HG02840 (cell line): Measurements from ENCODE around the gene ST7.
"Not testable (repeated sequence)": the region's sequence is repeated elsewhere in the genome, so short reads cannot be mapped to it uniquely, and the experiment has no call there.

ENCODE experiments used
- ATAC-seq: cut with Tn5 transposase; IDR thresholded peaks from one replicate; pipeline ENCODE4 v1.9.1; 2021; ENCODE audit warnings: mild to moderate bottlenecking, moderate library complexity, moderate number of reproducible peaks; ENCODE audit not compliant: unreplicated experiment, low FRiP score

ST7 gene

DNA sequence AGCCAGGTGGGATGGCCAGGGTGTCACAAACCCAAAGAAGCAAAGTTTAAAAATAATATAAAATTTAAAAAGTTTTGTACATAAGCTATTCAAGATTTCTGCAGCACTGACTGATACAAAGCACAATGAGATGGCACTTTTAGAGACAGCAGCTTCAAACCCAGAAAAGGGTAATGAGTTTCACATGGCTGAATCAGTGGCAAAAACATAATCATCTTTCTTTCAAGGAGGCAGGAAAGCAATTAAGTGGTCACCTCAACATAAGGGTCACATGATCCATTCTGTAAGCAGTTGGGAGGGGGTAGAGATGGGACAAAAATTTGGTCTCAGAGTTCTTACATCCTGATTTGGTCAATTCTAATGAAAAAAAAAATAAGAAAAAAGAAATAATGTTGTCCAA, 17.9 kb downstream of the ST7 start:
- not testable (repeated sequence) for ATAC-seq

DNA sequence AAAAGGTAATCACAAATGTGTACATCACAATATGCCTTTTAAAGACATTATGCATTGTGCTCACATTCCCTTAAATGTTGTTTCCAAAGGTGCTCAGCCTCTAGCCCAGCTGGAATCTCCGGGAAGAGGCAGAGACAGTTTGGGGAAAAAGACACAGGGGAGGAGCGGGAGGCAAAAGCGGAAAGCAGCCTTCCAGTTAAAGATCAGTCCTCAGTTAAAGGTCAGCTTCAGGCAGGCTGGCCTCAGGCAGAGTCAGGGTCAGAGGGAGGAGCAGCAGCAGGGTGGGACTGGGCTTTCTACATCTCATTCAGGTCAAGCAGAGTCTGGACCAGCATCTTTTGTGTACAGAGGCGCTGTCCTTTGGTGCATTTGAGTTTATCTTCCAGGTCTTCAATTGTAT, 18.6 kb downstream of the ST7 start:
- no peak for ATAC-seq

DNA sequence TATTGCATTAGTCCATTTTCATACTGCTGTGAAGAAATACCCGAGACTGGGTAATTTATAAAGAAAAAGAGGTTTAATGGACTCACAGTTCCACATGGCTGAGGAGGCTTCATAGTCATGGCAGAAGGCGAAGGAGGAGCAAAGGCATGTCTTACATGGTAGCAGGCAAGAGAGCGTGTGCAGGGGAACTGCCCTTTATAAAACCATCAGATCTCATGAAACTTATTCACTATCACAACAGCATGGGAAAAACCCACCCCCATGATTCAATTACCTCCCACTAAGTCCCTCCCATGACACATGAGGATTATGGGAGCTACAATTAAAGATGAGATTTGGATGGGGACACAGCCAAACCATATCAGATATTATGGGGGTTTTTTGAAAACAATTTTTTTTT, 21.7 kb downstream of the ST7 start:
- ATAC-seq: not testable (repeated sequence)

DNA sequence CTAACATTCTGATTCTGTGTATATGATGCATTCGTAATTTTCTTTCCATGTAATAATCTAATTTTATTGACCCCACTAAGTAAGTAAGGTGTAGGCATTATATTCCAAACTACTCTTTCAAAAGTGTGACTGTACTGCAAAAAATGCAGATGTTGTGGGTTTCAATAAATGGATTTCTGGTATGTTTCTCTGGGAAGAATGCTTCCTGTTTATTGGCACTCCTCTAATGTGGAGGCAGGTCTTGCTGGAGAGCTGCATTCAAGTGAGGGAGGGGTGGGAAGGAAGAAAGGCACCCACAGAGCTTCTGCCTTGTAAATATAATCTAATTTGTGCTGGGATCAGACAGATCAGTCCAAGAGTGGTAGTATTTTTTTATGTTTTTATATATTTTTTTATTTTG, 23.9 kb downstream of the ST7 start:
- no peak for ATAC-seq

DNA sequence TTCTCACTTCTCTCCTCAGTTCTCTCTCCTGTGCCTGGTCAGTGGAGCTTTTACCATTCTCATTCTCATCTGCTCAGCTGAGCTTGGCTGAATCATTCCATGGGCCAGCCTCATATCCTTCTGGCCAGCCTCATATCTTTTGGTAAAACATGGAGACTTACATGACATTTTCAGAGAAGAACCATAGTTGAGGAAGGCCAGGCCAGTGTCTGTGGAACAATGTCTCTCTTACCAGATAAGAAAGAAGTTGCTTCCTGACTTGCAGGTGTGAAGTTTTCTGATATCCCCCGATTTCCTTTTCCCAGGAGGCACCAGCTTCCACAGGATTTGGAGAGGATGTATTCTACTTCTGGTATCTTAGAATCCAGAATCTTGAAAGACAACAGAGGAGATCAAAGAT, 24.7 kb downstream of the ST7 start:
- ATAC-seq: no peak

DNA sequence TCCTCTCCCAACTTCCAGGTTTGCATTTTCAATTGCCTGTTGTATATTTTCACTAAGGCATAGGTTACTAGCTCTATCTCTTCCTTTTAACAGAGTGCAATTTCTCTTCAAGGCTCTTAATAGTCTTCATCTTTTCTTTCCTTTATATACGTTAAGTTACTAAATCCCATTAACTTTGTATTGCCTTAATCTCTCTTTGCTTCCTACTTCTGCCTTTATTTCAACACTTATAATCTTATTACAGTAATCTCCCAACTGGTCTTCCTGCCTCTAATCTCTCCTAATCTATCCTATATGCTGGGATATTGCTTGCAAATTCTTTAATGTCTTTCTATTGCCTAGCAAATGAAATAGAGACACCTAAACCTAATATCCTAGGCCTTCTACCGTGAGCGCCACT, 26.1 kb downstream of the ST7 start:
- no peak for ATAC-seq

DNA sequence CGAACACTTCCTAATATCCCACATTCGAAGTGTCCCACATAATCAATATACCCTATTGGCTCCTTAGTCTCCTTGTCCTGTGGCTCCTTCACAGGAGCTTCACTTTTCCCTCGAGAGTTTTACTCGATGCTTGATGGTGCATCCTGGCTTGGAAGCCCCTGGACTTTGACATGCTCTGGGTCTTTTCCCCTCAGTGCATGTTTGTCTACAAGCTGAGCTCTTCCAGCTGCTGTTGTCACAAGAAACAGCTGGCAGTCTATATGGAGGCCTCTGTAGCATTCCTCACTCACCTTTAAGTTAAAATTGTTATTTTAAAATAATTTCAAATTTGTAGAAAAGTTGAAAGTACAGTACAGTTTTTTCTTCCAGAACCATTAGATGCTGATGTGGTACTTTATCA, 27.1 kb downstream of the ST7 start:
- no peak for ATAC-seq

DNA sequence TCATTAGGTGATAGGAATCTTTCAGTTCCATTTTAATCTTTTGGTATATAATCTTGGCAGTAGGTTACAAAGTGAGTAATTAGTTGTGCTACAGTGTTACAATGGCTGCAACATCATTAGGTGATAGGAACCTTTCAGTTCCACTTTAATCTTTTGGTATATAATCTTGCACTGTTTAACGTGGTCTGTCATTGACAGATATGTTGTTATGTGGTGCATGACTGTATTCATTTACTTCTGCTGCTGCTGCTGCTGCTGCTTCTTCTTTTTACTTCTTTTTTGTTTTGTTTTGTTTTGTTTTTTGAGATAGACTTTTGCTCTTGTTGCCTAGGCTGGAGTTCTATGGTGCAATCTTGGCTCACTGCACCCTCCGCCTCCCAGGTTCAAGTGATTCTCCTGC, 28.6 kb downstream of the ST7 start:
- ATAC-seq: no peak

DNA sequence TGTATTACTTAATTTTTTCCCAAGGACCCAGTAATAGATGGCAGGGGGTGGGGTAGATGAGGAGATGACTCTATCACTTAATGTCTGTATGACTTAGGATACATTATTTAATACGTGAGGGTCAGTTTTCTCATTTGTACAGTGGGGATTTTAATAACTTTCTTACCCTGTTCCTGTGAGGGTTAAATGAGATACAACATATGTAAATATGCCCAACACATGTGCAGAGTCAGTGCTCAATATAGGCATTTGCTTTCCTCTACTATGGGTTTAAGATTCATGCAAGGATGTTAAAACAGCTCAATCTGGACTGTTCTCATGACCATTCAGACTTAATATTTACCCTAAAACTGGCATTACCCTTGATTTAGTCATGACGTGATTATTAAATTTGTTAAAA, 31.2 kb downstream of the ST7 start:
- no peak for ATAC-seq

DNA sequence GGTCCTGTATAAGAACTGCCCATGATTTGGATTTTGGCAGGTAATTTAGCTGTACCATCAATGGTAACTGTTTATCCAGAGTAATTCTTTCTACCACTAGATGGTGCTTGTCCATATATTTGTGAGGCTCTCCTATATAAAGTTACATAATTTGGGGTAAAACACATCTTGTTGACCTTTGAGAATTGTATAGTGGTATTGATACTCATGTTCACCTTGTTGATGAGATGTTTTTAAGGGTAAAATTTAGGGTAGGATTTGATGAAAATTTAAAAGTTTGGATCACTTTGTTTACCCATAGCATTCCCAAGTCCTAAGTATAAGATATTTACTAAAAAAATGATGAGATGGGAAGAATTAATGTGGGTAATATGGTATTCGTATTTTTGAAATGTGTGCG, 31.6 kb downstream of the ST7 start:
- peak; percentile 48 for ATAC-seq

DNA sequence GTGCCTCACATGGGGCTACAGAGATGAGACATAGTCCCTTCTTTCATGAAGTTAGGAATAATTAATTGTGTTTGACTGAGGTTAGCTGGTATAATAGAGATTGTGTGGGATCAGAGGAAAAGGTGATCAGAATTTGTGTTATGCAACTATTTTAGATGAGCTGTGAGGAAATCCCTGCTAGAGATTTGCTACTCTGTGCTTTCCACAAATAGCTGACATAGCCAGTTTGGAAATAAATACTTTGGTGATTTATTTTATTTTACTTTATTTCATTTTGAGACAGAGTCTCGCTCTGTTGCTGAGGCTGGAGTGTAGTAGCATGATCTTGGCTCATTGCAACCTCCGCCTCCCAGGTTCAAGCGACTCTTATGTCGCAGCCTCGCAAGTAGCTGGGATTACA, 32.3 kb downstream of the ST7 start:
- no peak for ATAC-seq

DNA sequence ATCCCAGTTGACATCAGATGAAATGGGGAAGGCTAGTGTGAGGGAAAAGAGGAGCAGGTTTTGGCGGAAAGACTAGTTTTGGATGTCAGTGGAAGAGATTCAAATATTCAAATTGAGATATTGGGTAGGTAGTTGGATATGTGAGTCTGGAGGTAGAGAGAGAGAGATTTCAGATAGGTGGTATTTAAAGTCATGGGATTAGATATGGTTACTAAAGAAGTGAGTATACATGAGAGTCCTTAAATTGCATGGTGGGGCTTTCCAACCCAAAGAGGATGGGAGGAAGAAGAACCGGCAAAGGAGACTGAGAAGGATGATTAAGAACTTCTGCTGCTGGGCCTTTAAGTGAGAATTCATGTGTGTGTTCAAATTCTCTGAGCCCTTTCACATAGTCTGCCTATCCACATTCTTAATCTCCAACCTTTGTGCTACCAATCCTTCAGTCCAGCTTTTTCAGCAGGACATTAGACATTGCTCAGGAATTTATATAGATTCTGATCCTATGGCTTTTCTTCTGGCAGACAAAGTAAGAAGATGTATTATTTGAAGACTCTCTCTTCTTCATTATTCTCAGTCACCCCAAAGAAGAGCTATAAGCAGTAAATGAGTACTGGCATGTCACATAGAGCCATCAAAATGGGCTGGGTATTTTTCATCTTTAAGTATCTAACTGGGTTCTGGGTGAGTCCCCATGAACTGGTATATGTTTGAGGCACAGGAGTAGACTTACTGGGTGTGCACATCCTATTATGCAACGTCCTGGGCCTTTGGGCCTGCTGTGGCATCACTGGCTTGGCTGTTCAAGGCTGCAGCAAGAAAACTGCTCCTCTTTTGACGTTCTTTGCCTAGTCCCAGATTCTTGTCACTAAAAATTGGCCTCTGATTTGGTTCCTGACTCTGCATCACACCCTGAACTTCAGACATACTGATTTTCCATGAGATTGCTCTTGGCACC, 33.6 kb downstream of the ST7 start:
- no peak for ATAC-seq

DNA sequence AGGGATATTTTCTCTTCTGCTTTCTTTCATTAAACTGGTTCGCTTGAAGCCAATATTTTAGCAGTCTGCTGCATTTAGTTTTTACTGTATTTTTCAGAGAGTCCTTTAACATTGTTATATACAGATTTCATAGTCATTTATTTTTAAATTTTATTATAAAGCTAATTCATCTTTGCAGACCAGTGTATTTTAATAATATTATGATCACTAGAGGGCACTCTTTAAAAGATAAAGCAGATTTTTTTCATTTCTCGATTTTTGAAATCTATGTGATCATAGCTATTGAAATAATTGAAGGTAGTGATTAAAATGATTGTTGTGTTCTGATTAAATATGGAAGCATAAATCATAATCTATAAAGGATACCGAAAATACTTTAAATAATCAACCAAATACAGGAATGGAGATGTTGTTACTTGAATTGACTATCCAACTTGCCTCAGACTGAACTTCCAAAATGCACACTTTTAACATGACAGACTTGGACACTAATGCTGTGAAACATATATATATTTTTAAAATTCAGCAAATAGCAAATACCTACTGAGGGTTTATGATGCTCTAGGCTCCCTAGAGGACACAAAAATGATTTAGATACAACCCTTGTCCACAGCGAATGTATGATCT, 35.2 kb downstream of the ST7 start:
- ATAC-seq: no peak

DNA sequence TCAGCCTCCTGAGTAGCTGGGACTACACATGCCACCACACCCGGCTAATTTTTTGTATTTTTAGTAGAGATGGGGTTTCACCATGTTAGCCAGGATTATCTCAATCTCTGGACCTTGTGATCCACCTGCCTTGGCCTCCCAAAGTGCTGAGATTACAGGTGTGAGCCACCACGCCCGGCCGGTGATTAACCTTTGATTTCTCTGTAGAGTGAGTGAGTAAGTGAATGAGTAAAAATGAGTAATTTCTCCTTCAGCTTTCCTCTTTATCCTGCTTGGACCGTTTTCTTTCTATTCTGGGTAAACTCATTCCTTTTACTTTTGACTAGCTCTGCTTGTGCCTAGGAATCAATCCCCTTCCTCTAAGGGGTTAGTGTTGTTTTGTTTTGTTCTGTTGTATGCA, 36.8 kb downstream of the ST7 start:
- no peak for ATAC-seq

DNA sequence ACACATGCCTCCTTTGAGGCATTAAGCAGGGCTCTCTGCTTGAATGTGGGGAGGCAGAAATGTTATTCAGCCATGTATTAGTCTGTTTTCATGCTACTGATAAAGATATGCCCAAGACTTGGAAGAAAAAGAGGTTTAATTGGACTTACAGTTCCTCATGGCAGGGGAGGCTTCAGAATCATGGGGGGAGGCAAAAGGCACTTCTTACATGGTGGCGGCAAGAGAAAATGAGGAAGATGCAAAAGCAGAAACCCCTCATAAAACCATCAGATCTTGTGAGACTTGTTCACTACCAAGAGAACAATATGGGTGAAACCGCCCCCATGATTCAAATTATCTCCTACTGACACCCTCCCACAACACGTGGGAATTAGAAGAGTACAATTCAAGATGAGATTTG, 37.9 kb downstream of the ST7 start:
- ATAC-seq: no peak

DNA sequence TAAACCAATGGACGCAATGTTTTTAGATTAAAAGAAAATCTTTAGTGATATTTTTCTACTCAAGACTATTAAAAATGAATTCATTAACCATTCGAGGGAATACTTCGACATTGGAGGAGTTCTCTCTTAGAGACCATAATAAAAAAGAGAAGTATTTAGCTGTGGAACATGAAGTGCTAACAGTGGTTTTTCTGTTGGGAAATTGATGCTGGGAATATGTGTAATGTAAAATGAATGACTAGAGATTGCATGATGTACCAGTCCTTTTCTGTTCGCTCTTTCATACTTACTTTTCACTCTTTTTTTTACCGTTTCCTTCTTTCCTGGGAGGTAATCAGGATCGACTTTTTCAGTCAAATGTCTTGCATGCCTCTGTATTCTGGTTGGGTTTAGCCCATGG, 41.3 kb downstream of the ST7 start:
- no peak for ATAC-seq

DNA sequence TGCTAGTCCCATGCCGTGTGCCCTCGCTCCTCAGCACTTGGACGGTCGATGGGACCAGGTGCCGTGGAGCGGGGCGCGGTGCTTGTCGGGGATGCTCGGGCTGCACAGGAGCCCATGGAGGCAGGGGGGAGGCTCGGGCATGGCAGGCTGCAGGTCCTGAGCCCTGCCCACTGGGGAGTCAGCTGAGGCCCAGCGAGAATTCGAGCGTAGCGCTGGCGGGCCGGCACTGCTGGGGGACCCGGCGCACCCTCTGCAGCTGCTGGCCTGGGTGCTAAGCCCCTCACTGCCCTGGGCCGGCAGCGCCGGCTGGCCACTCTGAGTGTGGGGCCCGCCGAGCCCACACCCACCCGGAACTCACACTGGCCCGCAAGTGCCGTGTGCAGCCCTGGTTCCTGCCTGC, 44.7 kb downstream of the ST7 start:
- ATAC-seq: no peak

DNA sequence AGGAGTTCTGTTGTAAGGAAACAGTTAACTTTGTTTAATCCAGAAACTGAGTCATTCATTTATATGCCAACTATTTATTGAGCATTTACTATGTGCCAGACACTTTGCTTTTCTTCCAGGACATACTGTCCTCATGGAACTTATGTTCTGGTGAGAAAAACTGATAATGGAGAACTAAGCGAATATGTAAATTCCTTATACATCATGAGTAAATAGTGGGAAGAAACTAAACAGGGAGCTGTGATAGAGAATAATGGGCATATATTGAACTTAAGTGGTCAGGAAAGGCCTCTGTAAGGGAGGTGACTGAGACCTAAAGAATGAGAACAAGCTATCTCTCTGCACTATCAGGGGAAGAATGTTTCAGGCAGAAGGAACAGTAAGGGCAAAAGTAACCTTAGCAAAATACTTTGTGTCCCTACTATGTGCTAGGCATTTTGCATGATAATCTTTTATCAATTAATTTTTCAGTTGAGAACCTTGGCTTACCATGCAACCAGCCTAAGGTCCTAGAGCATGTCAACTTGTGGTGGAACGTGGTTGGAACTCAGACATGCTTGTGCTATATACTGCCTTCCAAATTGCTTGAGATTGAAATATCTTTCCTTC, 45.4 kb downstream of the ST7 start:
- ATAC-seq: no peak

DNA sequence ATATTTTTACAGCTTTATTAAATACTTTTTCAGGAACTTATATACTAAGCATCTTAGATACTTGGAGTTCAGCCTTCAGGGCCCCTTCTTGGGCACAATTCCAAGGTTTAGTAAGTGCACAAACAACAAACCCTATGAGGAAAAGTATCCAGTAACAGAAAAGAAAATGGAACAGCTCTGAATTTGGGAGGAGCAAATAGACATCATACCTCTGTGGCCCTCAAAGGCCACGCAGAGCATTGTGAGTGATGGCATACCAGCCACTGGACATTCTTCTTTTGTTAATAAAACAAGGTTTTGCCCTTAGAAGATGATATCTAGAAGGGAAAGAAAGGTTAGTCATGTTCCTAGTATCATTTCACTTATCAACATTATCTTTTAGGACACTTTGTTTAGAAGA, 46.0 kb downstream of the ST7 start:
- no peak for ATAC-seq

DNA sequence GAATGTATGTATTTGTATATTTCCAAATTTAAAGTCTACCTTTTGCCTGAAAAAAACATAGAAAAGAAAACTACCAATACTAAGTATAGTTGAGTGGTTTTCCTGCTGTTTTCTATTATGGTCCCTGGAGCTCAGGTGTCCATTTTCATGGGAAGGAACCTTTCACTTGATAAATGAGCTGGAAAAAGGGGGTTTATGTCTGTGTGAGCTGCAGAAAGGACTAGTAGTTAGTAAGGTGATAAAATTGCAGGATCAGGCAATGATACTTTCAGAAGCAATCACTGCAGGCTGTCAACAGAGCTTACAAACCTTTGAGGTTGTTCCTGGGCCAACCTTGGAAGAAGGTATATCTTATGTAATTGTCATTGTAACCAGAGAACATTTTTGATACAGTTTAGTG, 48.0 kb downstream of the ST7 start:
- no peak for ATAC-seq

DNA sequence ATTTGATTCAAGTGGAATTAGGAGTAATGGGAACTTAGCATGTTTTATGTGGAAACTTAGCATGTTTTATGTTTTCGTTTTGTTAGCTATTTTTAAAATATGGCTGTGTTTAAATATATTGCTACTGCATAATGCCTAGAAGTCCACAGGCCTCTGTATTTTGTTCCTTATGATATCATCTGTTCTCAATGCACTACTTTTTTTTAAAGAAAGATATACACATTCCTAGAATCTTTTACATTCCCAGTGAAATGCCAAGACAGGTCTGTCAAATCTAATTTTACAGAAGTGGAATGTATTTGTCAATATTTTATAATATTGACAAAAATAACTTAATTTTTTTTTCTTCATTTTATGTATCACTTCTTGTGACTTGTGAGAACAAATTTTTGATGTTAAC, 51.6 kb downstream of the ST7 start:
- ATAC-seq: no peak

DNA sequence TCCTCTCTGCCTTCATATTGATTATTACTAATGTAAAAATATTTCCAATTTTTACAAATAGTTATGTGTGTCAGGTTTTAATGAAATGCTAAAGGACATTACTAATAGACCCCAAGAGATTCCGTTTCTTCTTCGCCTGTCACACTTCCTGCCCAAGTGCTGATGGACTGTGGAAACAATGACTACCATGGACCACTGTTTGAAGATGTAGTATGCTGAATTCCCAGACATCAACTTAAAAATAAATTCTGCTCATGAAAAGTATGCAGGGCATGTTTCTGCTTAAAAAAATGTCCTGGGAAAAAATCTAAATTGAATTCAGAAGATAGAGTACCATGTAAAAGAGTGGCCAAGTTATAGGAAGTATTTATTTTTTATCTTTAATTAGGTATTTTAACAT, 52.1 kb downstream of the ST7 start:
- no peak for ATAC-seq
